Ishikawa (cell line): ENCODE measurements around the gene BMPR1A.

Experiments
- CEBPB ChIP-seq: IDR thresholded peaks from 2 replicates; pipeline ENCODE4 v1.6.1; 2012
- CREB1 ChIP-seq: IDR thresholded peaks from 2 replicates; pipeline ENCODE4 v1.6.1; 2012; ENCODE audit warnings: low read depth
- EGR1 ChIP-seq: IDR thresholded peaks from 2 replicates; pipeline ENCODE4 v1.6.1; 2012
- EP300 ChIP-seq: IDR thresholded peaks from 2 replicates; pipeline ENCODE4 v1.6.1; 2012; ENCODE audit warnings: borderline replicate concordance
- NFIC ChIP-seq: IDR thresholded peaks from 2 replicates; pipeline ENCODE4 v1.6.1; 2012
- RAD21 ChIP-seq: IDR thresholded peaks from 2 replicates; pipeline ENCODE4 v1.6.1; 2012; ENCODE audit warnings: low read depth
- TAF1 ChIP-seq: IDR thresholded peaks from 2 replicates; pipeline ENCODE4 v1.6.1; 2012; ENCODE audit warnings: low read depth, mild to moderate bottlenecking
- TCF12 ChIP-seq: IDR thresholded peaks from 2 replicates; pipeline ENCODE4 v1.6.1; 2012; ENCODE audit warnings: low read depth
- YY1 ChIP-seq: IDR thresholded peaks from 2 replicates; pipeline ENCODE4 v1.6.1; 2012; ENCODE audit warnings: low read depth
- ZBTB7A ChIP-seq: IDR thresholded peaks from 2 replicates; pipeline ENCODE4 v1.6.1; 2012; ENCODE audit warnings: low read depth
- TF ChIP-seq, protein P1 (sequence below): IDR thresholded peaks from 2 replicates; pipeline ENCODE4 v1.6.1; 2012; ENCODE audit warnings: low read depth, mild to moderate bottlenecking
- TF ChIP-seq, protein P2 (sequence below): IDR thresholded peaks from 2 replicates; pipeline ENCODE4 v1.6.1; 2012
- TF ChIP-seq, protein P3 (sequence below): IDR thresholded peaks from 2 replicates; pipeline ENCODE4 v1.6.1; 2012

DNA sequence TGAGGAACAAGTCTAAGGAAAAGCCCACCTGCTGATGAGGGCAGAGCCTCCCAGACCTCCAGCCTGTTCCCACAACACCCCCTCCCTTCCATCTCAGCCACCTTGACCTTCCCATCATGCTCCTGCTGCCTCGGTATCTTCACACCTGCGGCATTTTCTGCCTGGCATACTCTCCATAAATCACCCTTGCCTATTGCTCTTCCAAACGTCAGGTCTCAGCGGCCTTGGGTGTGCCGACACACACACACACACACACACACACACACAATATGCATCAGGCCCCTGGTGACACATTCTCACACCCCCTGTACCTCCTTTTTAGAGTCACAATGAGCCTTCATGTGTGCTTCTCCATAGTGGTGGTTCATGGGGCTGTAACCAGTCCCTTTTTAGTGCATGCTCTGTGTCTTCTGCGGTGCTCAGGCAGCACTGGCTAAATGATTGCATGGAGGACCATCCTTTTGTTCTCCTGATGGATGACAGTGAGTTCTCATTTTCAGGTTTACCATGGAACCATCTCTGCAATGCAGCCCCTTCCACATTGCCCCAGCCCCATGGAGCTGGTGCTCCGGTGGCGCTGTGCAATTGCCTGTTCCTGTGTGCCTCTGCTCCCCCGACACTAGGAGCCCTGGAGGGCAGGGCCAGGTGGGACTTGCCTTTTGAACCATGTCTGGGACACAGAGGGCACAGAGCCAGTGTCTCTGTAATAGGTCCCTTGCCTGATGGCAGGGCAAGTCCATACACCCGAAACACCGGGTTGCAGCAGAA, 216.4 kb downstream of the BMPR1A start:
- TF ChIP-seq EP300 (no peak), TCF12 (no peak), CREB1 (no peak), EGR1 (no peak), RAD21 (no peak), TAF1 (no peak), YY1 (no peak), ZBTB7A (no peak), NFIC (no peak), CEBPB (no peak)
- TF ChIP-seq, protein P1, sequence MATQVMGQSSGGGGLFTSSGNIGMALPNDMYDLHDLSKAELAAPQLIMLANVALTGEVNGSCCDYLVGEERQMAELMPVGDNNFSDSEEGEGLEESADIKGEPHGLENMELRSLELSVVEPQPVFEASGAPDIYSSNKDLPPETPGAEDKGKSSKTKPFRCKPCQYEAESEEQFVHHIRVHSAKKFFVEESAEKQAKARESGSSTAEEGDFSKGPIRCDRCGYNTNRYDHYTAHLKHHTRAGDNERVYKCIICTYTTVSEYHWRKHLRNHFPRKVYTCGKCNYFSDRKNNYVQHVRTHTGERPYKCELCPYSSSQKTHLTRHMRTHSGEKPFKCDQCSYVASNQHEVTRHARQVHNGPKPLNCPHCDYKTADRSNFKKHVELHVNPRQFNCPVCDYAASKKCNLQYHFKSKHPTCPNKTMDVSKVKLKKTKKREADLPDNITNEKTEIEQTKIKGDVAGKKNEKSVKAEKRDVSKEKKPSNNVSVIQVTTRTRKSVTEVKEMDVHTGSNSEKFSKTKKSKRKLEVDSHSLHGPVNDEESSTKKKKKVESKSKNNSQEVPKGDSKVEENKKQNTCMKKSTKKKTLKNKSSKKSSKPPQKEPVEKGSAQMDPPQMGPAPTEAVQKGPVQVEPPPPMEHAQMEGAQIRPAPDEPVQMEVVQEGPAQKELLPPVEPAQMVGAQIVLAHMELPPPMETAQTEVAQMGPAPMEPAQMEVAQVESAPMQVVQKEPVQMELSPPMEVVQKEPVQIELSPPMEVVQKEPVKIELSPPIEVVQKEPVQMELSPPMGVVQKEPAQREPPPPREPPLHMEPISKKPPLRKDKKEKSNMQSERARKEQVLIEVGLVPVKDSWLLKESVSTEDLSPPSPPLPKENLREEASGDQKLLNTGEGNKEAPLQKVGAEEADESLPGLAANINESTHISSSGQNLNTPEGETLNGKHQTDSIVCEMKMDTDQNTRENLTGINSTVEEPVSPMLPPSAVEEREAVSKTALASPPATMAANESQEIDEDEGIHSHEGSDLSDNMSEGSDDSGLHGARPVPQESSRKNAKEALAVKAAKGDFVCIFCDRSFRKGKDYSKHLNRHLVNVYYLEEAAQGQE = no peak
- TF ChIP-seq, protein P2, sequence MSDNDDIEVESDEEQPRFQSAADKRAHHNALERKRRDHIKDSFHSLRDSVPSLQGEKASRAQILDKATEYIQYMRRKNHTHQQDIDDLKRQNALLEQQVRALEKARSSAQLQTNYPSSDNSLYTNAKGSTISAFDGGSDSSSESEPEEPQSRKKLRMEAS = no peak
- TF ChIP-seq, protein P3, sequence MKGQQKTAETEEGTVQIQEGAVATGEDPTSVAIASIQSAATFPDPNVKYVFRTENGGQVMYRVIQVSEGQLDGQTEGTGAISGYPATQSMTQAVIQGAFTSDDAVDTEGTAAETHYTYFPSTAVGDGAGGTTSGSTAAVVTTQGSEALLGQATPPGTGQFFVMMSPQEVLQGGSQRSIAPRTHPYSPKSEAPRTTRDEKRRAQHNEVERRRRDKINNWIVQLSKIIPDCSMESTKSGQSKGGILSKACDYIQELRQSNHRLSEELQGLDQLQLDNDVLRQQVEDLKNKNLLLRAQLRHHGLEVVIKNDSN = no peak
